ENCODE results near the gene MBTD1.

DNA sequence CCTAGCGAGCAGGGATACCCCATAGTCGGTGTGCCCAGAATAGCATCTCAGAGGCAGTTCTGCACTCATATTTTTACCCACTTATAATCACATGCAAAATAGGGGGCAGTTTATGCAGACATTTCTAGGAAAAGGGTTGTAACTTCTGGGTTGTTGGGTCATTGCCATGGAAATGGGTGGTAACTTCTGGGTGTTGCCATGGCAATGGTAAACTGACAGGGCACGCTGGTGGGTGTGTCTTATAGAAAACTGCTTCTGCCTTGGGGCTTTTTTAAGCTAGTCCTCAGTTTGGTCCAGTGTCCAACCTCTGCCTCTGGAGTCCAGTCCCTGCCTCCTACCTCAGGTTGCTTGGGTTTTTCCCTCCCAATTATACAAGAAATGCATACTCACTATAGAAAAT lies 131.8 kb downstream of the MBTD1 start:
- TF ChIP-seq, protein P1, sequence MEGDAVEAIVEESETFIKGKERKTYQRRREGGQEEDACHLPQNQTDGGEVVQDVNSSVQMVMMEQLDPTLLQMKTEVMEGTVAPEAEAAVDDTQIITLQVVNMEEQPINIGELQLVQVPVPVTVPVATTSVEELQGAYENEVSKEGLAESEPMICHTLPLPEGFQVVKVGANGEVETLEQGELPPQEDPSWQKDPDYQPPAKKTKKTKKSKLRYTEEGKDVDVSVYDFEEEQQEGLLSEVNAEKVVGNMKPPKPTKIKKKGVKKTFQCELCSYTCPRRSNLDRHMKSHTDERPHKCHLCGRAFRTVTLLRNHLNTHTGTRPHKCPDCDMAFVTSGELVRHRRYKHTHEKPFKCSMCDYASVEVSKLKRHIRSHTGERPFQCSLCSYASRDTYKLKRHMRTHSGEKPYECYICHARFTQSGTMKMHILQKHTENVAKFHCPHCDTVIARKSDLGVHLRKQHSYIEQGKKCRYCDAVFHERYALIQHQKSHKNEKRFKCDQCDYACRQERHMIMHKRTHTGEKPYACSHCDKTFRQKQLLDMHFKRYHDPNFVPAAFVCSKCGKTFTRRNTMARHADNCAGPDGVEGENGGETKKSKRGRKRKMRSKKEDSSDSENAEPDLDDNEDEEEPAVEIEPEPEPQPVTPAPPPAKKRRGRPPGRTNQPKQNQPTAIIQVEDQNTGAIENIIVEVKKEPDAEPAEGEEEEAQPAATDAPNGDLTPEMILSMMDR (IDR thresholded peaks at IDR 0.05), result no peak
- no peak for TF ChIP-seq POLR2A (IDR thresholded peaks at IDR 0.05)

All from right lobe of liver (tissue), 4 donors.